ENCODE results near the gene P4HB.

Gene P4HB

DNA sequence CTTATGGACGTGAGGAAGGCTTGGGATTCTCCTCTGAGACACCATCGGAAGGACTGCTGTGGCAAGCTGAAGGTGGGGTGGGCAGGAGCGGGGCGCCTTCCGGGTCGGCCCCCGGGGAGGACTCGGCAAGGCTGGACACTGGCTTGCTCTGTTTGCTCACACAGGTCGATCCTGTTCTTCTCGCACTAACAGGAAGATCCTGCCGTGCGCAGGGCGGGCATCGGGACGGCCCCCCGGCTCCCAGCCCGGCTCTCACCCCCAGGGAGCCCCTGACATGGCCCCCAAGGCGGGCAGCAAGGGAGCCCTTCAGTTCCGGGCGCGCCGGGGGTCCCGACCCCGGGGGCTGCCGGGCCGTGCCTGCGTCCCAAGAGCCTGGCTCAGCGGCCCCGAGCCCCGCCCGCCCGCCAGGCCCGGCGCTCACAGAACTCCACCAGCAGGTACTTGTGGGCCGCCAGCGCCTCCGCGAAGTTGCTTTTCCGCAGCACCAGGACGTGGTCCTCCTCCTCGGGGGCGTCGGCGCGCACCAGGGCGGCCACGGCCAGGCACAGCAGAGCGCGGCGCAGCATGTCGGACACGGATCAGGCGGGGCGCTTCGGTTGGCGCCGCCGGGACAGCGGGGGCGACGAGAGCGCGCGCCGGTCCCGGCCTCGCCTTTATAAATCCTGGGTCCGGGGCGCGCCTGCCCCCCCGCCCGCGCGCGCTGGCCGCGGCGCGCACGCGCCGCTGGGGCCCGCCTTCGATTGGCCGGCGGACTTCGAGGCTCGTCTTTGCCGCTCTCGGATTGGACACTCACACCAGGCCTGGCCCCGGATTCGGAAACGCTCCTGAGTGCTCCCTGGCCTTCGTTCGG is at the start of gene P4HB:
TSS of gene P4HB (minus strand) at position 630 of the 850 bp plus-strand sequence. CDS start at position 566, 64 bp downstream.
- peak within 1 kb of the TSS; percentile 98 for H3K27ac Mint-ChIP-seq
- H3K9me3 Mint-ChIP-seq: no peaks in the 10 kb centered on the region
- H3K27me3 Mint-ChIP-seq (ENCODE audit: low read depth): no peaks in the 10 kb centered on the region
- peak within 1 kb of the TSS; percentile 93 for H3K4me3 Mint-ChIP-seq
- H3K4me1 Mint-ChIP-seq (ENCODE audit: low read depth): peaks cover 35% of the 10 kb centered on the region
- peak; percentile 29 for DNase-seq (ENCODE audit: low spot score)
- H3K36me3 Mint-ChIP-seq (ENCODE audit: low read depth): peaks cover 57% of the 10 kb centered on the region

DNA sequence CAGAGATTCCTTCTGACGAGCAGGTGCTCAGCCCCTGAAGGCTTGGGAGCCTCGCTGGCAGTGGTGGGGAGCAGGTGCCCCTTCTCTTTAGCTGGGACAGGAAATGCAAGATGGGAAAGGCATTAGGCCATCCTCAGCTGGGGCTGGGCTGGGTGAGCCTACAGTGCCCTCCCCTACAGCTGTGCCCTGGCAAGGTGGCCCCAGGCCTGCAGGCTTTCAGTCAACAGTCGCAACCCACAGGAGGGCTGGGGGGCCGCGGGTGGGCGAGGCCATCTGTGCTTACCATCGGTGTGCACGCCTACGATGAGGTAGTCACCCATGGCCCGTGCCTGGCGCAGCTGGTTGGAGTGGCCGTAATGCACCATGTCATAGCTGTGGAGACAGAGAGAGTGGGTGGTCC is 48.9 kb upstream of the P4HB start:
- Mint-ChIP-seq H3K4me3 (peak overlapping the region; percentile 38), H3K4me1 (ENCODE audit: low read depth) (peaks cover 13% of the 10 kb centered on the region), H3K27ac (no peak overlapping the region), H3K36me3 (ENCODE audit: low read depth) (peaks cover 25% of the 10 kb centered on the region), H3K27me3 (ENCODE audit: low read depth) (no peaks in the 10 kb centered on the region), H3K9me3 (no peaks in the 10 kb centered on the region)
- DNase-seq (ENCODE audit: low spot score): no peak

DNA sequence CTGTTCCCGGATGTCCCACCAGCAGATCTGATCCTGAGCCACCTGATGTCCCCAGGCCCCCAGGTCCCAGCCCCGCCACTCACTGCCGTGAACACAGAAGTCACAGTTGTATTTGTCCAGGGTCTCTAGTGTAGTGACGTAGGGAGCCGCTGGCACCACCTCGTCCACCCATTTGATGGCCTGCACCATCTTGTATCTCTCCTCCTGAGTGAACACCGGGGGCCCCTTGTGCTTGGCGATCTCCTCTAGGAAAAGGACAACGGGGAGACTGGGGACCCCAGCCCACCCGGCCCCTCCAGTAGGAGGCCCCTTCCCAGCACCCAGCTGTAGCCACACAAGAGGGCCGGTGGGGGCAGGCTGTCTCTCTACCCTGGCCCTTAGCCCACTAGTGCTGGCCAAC is 48.5 kb upstream of the P4HB start:
- peaks cover 13% of the 10 kb centered on the region for H3K4me1 Mint-ChIP-seq (ENCODE audit: low read depth)
- peaks cover 24% of the 10 kb centered on the region for H3K36me3 Mint-ChIP-seq (ENCODE audit: low read depth)
- H3K27ac Mint-ChIP-seq: no peak overlapping the region
- H3K27me3 Mint-ChIP-seq (ENCODE audit: low read depth): no peaks in the 10 kb centered on the region
- no peak overlapping the region for H3K4me3 Mint-ChIP-seq
- no peak for DNase-seq (ENCODE audit: low spot score)
- no peaks in the 10 kb centered on the region for H3K9me3 Mint-ChIP-seq

DNA sequence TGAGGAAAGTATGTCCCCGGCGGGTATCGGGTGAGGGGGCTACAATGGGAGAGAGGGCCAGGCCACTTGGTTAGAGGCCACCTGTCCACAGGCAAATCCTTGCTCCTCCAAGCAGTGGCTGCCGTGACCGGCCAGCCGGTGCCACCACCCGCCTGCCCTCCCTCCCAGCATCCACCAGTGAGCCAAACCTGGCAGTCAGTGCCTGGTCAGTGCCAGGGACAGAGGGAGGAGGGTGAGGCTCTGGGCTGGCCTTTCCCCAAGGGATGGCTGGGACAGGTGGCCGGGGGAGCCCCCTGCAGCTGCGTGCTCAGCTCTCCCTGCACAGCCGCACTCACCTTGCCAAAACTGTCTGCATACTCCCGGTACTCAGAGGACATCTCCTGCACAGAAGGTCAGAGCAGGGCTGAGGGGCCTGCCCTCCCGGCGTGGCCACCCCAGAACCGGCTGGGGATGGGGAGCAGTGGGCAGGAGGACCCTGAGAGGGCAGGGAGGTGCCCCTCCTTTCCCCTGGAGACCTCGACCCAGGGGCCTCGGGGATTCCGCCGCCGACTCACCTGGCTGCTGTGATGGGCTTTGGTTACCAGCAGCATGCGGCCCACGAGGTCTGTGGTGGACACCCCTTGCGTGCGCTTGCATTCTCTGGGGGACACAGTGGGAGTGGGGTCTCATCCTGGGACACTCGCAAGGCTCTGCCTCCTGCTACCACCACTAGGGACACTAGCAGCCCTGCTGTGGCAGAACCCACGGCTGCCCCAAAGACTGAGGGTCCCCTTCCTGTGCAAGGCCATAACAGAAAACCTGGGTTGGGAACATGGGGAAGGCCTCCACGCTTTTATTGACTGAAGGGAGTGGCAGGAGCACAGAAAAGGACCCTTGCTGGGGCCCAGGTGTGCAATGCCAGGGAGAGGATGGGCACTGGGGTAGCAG is 47.1 kb upstream of the P4HB start:
- Mint-ChIP-seq H3K27ac (no peak overlapping the region), H3K27me3 (ENCODE audit: low read depth) (no peaks in the 10 kb centered on the region), H3K4me3 (no peak overlapping the region), H3K36me3 (ENCODE audit: low read depth) (peaks cover 15% of the 10 kb centered on the region), H3K9me3 (no peaks in the 10 kb centered on the region), H3K4me1 (ENCODE audit: low read depth) (peaks cover 8% of the 10 kb centered on the region)
- DNase-seq (ENCODE audit: low spot score): no peak

DNA sequence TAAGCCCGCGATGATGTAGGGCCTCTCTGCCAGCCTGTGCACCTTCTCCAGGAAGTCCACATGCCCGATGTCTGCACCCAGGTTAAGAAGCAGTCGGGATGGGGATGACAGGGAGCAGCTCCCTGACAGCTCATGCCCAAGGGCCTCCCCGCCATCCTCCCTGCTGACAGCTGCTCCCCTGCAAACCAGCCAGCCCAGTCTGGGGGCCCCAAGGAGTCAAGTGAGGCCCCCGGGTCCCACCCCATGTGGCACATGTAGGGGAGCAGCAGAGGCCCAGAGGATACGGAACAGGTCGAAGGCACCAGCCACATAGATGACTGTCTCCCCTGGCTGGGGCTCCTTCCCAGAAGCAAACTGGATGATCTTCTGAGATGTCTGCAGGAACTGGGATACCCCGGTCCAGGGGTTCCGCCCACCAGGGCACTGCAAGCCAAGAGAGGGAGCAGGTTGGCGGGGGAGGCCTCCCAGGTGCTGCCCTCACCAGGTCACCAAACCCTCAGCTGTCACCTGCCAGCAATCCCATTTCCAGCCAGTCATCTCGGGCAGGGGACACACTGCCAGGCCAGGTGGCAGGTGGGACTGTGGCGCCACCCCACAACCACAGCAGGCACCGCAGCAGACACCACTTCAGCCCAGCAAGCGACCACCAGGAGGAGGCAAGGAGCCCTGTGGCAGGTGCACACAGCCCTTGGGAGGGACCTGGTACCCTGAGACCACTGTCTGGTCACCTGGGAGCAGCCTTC is 46.3 kb upstream of the P4HB start:
- Mint-ChIP-seq H3K4me3 (no peak overlapping the region), H3K9me3 (no peaks in the 10 kb centered on the region), H3K36me3 (ENCODE audit: low read depth) (peaks cover 9% of the 10 kb centered on the region), H3K4me1 (ENCODE audit: low read depth) (peaks cover 8% of the 10 kb centered on the region), H3K27me3 (ENCODE audit: low read depth) (no peaks in the 10 kb centered on the region), H3K27ac (no peak overlapping the region)
- no peak for DNase-seq (ENCODE audit: low spot score)

DNA sequence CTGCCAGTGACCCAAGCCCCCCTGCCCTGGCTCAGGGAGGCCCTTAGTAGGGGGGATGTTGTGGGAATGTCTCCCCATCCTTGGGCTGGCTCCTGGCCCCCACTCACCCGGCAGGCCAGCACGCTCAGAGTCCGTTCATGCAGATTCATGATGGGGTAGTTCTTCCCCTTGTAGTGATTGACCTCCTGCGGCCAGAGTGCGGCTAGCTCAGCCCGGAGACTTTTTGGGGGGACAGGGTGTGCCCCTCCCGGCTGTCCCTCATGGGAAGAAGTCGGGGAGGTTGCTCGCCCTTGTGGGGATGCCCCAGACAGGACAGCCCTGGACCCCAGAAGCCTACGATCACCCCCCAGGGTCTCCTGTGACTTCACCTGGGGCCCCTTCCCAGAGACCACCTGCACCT is 45.7 kb upstream of the P4HB start:
- Mint-ChIP-seq H3K4me1 (ENCODE audit: low read depth) (peaks cover 8% of the 10 kb centered on the region), H3K27ac (no peak overlapping the region), H3K4me3 (no peak overlapping the region), H3K27me3 (ENCODE audit: low read depth) (peaks cover 4% of the 10 kb centered on the region), H3K36me3 (ENCODE audit: low read depth) (peaks cover 12% of the 10 kb centered on the region), H3K9me3 (no peaks in the 10 kb centered on the region)
- DNase-seq (ENCODE audit: low spot score): no peak

DNA sequence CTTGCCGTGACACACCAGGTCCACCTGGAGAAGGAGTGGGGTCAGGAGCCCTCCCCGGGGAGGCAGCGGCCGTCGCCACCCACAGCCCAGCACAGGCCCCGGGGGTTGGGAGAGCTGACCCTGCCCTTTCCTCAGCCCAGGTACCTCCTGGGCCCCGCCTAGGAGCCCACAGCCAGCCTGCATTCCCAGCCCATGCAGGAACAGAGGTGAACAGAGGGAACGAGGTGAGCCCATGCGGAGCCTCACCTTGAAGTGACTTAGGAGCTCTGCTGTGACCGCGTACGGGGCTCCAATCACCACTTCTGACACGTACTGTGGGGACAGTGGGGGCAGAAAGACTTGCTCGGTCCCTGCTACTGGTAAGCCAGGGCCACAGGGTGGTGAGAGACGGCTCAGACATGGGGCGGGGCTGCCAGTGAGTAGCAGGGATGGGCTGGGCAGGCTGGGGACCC is 45.1 kb upstream of the P4HB start:
- Mint-ChIP-seq H3K27ac (no peak overlapping the region), H3K4me1 (ENCODE audit: low read depth) (peaks cover 10% of the 10 kb centered on the region), H3K9me3 (no peaks in the 10 kb centered on the region), H3K36me3 (ENCODE audit: low read depth) (peaks cover 17% of the 10 kb centered on the region), H3K4me3 (no peak overlapping the region), H3K27me3 (ENCODE audit: low read depth) (peaks cover 6% of the 10 kb centered on the region)
- DNase-seq (ENCODE audit: low spot score): no peak

DNA sequence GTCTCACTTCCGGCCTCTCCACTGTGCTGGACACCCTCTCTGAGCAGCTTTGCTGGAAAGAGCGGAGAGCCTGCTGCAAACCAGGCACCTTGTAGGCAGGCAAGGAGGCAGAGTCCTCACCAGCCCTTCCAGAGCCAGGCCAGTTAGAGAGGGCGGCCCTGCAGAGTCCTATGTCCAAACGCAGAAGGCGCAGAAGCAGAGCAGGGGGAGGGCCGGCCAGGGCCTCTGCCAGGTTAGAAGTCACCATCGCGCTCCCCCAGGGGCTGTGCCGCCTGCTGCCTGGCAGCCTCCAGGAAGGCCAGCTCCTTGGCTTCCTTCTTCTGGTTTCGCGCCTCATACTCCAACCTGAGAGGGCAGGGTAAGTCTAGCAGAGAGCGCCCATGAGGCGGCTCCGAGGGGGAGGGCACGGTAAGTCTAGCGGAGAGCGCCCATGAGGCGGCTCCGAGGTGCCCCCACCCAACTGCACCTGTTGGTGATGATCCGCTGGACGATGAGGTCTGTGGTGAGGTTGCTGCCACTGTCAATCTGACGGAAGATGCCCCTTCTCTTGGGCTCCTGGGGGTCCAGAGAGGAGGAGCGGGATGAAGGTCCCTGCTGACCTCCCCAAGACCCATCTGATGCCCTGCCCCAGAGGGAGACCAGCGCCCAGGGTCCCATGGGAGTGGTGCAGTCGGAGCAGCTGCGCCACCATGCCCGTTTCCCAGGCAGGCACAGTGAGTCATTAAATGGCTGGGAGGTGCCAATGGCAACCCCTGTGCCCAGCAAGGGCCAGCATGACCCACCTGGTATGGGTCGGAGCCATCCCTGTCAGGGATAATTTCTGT is 44.5 kb upstream of the P4HB start:
- Mint-ChIP-seq H3K9me3 (no peaks in the 10 kb centered on the region), H3K27me3 (ENCODE audit: low read depth) (peaks cover 6% of the 10 kb centered on the region), H3K27ac (no peak overlapping the region), H3K36me3 (ENCODE audit: low read depth) (peaks cover 21% of the 10 kb centered on the region), H3K4me1 (ENCODE audit: low read depth) (peaks cover 6% of the 10 kb centered on the region), H3K4me3 (no peak overlapping the region)
- DNase-seq (ENCODE audit: low spot score): no peak

DNA sequence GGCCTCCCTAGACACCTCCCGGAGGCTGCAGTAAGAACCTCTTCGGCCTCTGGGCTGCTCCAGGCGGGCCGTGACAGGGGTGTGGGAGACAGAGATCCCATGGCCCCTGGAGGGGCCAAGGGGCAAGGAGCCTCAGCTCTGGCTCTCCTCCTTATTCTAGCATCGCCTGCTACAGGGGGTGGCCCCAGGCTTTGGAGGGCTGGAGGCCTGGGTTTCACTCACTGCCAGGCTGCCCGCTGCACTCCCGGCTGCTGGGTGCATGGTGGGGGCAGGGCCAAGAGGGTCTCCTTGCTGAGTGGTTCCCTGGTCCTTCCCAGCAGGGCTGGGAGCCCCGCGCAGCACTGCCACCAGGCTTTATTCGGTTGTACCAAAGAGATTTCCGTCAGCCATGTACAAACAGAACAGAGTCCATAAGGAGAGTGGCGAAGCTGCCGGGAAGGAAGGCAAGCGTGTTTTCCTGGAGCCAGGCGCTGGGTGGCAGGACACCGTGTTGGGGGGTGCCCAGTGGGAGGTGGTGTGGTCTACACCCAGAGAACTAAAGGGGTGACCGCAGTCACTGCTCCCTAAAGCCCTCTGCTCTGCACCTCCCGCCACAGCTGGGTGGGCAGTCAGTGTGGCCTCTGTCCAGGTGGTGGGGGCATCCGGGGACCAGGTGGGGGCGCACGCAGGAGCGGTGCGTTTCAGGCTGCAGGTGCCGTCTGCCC is 43.7 kb upstream of the P4HB start:
- Mint-ChIP-seq H3K4me3 (no peak overlapping the region), H3K36me3 (ENCODE audit: low read depth) (peaks cover 22% of the 10 kb centered on the region), H3K27ac (no peak overlapping the region), H3K9me3 (no peaks in the 10 kb centered on the region), H3K4me1 (ENCODE audit: low read depth) (peaks cover 2% of the 10 kb centered on the region), H3K27me3 (ENCODE audit: low read depth) (peaks cover 6% of the 10 kb centered on the region)
- no peak for DNase-seq (ENCODE audit: low spot score)

DNA sequence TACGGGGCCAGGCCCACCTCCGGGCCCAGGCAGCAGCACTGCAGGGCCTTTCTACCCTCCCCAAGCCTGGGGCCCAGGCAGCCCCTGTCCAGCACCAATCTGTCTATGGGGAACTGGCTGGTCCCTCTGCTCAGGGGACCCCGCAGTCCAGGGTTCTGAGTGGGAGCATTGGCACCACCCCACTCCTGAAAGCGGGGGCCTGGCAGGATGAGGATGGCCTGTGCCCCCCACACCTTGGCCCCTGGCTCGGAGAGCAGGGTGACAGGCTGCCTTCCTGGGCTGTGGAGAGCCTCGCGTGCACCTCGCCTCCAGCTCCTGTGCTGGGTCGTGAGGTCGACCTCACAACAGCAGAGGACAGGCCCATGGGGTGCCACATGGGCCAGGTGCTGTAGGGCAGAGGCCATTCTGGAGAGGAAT is 43.1 kb upstream of the P4HB start:
- Mint-ChIP-seq H3K27me3 (ENCODE audit: low read depth) (peaks cover 6% of the 10 kb centered on the region), H3K27ac (no peak overlapping the region), H3K9me3 (no peaks in the 10 kb centered on the region), H3K36me3 (ENCODE audit: low read depth) (peaks cover 22% of the 10 kb centered on the region), H3K4me1 (ENCODE audit: low read depth) (peaks cover 2% of the 10 kb centered on the region), H3K4me3 (no peak overlapping the region)
- DNase-seq (ENCODE audit: low spot score): no peak

DNA sequence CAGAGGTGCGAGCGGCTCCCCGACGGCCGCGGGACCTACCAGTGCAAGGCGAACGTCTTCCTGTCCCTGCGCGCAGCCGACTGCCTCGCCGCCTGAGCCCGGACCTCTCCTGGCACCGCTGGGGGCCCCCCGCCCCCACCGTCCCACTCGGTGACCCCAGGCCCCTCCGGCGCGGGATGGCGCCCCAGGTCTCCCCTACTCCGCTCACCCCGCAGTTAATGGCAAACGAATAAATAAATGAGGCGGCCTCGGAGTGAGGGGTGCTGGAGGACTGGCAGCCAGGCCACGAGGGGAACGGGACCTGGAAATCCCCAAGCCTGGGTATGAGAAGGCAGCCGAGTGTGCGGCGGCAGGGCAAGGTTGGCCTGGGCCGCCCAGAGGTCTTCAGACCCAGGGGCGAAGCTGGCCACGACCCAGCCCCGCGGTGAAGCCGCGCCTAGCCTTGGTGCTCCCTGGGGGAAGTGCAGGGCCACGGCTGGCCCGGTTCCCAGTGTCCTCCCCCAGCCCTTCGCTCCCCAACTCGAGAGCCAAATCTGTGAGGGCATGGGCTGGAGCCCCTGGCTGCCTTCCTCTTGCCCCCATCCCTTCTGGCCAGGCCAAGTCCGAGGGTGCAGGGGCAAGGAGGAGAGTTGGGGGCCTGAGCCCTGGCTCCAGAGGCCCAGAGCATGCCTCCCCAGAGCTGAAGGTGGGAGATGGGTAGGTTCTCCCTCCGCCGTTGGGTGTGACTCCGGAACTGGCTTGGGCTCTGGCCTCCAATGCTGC is 42.5 kb upstream of the P4HB start:
- peaks cover 6% of the 10 kb centered on the region for H3K27me3 Mint-ChIP-seq (ENCODE audit: low read depth)
- peaks cover 2% of the 10 kb centered on the region for H3K4me1 Mint-ChIP-seq (ENCODE audit: low read depth)
- H3K27ac Mint-ChIP-seq: no peak overlapping the region
- H3K9me3 Mint-ChIP-seq: no peaks in the 10 kb centered on the region
- peaks cover 22% of the 10 kb centered on the region for H3K36me3 Mint-ChIP-seq (ENCODE audit: low read depth)
- no peak overlapping the region for H3K4me3 Mint-ChIP-seq
- DNase-seq (ENCODE audit: low spot score): no peak

DNA sequence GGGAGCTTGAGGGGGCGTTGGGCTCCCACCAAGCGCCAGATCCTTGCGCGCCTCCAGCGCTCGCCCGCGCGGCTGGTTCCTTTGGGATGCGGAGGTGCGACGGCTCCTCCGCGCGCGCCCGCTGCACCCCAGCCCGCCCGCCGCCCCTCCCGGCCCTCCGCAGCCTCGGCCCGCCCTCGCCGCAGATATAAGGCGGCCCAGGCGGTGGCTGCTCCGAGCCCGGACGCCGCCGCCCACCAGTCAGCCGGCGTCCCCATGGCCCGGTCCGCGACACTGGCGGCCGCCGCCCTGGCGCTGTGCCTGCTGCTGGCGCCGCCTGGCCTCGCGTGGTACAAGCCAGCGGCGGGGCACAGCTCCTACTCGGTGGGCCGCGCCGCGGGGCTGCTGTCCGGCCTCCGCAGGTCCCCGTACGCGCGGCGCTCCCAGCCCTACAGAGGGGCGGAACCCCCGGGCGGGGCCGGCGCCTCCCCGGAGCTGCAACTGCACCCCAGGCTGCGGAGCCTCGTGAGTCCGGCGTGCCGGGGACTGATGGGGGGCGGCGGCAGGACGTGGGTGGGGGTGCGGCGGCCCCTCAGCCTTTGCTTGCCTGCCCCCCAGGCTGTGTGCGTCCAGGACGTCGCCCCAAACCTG is 41.8 kb upstream of the P4HB start, which contains the start of gene NPB:
TSS of gene NPB (plus strand) at position 216 of the 630 bp plus-strand sequence. CDS start at position 256, 40 bp downstream.
- no peak within 1 kb of the TSS for H3K4me3 Mint-ChIP-seq

More for the DNA sequence above, 41.8 kb upstream of the P4HB start, which contains the start of gene NPB:
- H3K27me3 Mint-ChIP-seq (ENCODE audit: low read depth): peaks cover 6% of the 10 kb centered on the region
- no peak within 1 kb of the TSS for H3K27ac Mint-ChIP-seq
- peaks cover 22% of the 10 kb centered on the region for H3K36me3 Mint-ChIP-seq (ENCODE audit: low read depth)
- peaks cover 2% of the 10 kb centered on the region for H3K4me1 Mint-ChIP-seq (ENCODE audit: low read depth)
- H3K9me3 Mint-ChIP-seq: no peaks in the 10 kb centered on the region
- no peak for DNase-seq (ENCODE audit: low spot score)

All from T-helper 2 cell treated with Interferon-gamma antibody and Interleukin-4, amounts not matched to agents 5 μg/mL and 100 μg/mL, for 36 hours (primary cell).